Measurements from ENCODE around the gene BRD8. TPM values are rescaled to one million over a fixed set of nuclear protein-coding genes. Genes with fewer than 3 reads are reported as not detected.

BRD8 gene
- total RNA-seq, 1 experiment from 2014 or later: 80.8 TPM

DNA sequence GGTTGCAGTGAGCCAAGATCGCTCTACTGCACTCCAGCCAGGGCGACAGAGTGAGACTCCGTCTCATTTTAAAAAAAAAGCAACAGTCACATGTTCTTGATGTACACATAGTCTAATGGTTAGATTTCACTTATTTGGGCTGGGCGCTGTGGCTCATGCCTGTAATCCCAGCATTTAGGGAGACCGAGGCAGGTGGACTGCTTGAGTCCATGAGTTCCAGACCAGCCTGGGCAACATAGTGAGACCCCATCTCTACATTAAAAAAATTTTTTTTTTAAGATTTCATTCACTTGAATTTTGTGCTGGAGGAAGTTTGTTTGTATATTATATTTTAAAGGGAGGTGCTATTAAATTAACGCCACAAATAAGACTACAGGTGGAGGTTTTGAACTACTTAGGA lies 72.7 kb downstream of the BRD8 start:
- H3K9me3 ChIP-seq (ENCODE audit: control insufficient read depth in 1 of 2, insufficient read depth in 1 of 2, low read depth in 1 of 2, low read length in 2 of 2): no peaks in the 10 kb centered on the region
- no peaks in the 10 kb centered on the region for H3K27me3 ChIP-seq (ENCODE audit: insufficient read depth, low read length)
- H3K9ac ChIP-seq (ENCODE audit: low read length): no peak overlapping the region
- intact Hi-C loops (cut with micrococcal nuclease): no loop called here
- no peaks in the 10 kb centered on the region for H4K20me1 ChIP-seq (ENCODE audit: insufficient read depth)
- RAD21 ChIA-PET (ENCODE audit: low non-redundant PET in 1 of 2, low total read pairs in 2 of 2, uncharacterized antibody in 2 of 2, unreplicated experiment in 2 of 2): no interaction called here
- POLR2A ChIA-PET: no interaction called here
- CTCF ChIA-PET: no interaction called here
- H2AFZ ChIP-seq (ENCODE audit: low read depth, low read length, poor library complexity, severe bottlenecking): no peak overlapping the region
- H3K36me3 ChIP-seq (ENCODE audit: control insufficient read depth in 1 of 2, insufficient read depth in 2 of 2, low read length in 2 of 2): no peaks in the 10 kb centered on the region
- no peak for ATAC-seq
- no peak overlapping the region for H3K27ac ChIP-seq (ENCODE audit: low read depth, low read length)
- no peak overlapping the region for H3K4me3 ChIP-seq (replicated peaks in 1 of 2; ENCODE audit: low read depth in 1 of 2, low read length in 2 of 2)
- DNase-seq (ENCODE audit: low read depth, low spot score): no peak
- no peaks in the 10 kb centered on the region; a peak in 1 of 4 replicates for H3K4me1 ChIP-seq (ENCODE audit: control insufficient read depth in 1 of 2, insufficient read depth in 2 of 2, low read length in 2 of 2)
- H3K4me2 ChIP-seq (ENCODE audit: low read length): no peak overlapping the region
- TF ChIP-seq ZFX (IDR thresholded peaks at IDR 0.05) (no peak), EZH2 (IDR thresholded peaks at IDR 0.05) (no peak), SRF (IDR thresholded peaks at IDR 0.05; ENCODE audit: low read depth) (no peak), TCF7L2 (IDR thresholded peaks at IDR 0.05; ENCODE audit: borderline replicate concordance, extremely low read depth, insufficient read depth, insufficient read length) (no peak), ELF1 (IDR thresholded peaks at IDR 0.05; ENCODE audit: borderline replicate concordance, low read depth) (no peak), POLR2AphosphoS5 (IDR thresholded peaks at IDR 0.05; ENCODE audit: low read depth, low read length) (no peak), SIN3A (IDR thresholded peaks at IDR 0.05; ENCODE audit: low read depth) (no peak), CBX3 (IDR thresholded peaks at IDR 0.05; ENCODE audit: low read depth) (no peak), RAD21 (IDR thresholded peaks at IDR 0.05; ENCODE audit: low read depth) (no peak), SP1 (IDR thresholded peaks at IDR 0.05; ENCODE audit: low read depth) (no peak)
- TF ChIP-seq, protein P1, sequence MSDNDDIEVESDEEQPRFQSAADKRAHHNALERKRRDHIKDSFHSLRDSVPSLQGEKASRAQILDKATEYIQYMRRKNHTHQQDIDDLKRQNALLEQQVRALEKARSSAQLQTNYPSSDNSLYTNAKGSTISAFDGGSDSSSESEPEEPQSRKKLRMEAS (IDR thresholded peaks at IDR 0.05): no peak
- TF ChIP-seq, protein P2, sequence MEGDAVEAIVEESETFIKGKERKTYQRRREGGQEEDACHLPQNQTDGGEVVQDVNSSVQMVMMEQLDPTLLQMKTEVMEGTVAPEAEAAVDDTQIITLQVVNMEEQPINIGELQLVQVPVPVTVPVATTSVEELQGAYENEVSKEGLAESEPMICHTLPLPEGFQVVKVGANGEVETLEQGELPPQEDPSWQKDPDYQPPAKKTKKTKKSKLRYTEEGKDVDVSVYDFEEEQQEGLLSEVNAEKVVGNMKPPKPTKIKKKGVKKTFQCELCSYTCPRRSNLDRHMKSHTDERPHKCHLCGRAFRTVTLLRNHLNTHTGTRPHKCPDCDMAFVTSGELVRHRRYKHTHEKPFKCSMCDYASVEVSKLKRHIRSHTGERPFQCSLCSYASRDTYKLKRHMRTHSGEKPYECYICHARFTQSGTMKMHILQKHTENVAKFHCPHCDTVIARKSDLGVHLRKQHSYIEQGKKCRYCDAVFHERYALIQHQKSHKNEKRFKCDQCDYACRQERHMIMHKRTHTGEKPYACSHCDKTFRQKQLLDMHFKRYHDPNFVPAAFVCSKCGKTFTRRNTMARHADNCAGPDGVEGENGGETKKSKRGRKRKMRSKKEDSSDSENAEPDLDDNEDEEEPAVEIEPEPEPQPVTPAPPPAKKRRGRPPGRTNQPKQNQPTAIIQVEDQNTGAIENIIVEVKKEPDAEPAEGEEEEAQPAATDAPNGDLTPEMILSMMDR (IDR thresholded peaks at IDR 0.05 in 2 of 3, conservative IDR thresholded peaks at IDR 0.05 in 1 of 3; ENCODE audit: borderline replicate concordance in 1 of 3, insufficient read depth in 1 of 3, low read depth in 2 of 3, low read length in 2 of 3): no peak
- TF ChIP-seq, protein P3, sequence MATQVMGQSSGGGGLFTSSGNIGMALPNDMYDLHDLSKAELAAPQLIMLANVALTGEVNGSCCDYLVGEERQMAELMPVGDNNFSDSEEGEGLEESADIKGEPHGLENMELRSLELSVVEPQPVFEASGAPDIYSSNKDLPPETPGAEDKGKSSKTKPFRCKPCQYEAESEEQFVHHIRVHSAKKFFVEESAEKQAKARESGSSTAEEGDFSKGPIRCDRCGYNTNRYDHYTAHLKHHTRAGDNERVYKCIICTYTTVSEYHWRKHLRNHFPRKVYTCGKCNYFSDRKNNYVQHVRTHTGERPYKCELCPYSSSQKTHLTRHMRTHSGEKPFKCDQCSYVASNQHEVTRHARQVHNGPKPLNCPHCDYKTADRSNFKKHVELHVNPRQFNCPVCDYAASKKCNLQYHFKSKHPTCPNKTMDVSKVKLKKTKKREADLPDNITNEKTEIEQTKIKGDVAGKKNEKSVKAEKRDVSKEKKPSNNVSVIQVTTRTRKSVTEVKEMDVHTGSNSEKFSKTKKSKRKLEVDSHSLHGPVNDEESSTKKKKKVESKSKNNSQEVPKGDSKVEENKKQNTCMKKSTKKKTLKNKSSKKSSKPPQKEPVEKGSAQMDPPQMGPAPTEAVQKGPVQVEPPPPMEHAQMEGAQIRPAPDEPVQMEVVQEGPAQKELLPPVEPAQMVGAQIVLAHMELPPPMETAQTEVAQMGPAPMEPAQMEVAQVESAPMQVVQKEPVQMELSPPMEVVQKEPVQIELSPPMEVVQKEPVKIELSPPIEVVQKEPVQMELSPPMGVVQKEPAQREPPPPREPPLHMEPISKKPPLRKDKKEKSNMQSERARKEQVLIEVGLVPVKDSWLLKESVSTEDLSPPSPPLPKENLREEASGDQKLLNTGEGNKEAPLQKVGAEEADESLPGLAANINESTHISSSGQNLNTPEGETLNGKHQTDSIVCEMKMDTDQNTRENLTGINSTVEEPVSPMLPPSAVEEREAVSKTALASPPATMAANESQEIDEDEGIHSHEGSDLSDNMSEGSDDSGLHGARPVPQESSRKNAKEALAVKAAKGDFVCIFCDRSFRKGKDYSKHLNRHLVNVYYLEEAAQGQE (IDR thresholded peaks at IDR 0.05; ENCODE audit: low read depth): no peak
- TF ChIP-seq, protein P4, sequence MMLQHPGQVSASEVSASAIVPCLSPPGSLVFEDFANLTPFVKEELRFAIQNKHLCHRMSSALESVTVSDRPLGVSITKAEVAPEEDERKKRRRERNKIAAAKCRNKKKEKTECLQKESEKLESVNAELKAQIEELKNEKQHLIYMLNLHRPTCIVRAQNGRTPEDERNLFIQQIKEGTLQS (IDR thresholded peaks at IDR 0.05): no peak
- no peaks in the 10 kb centered on the region for H3K9me2 ChIP-seq (ENCODE audit: insufficient read depth)
- BruUV-seq (replicated peaks): no TSS peak
- no peaks in the 10 kb centered on the region for H3K79me2 ChIP-seq (ENCODE audit: insufficient read depth, low read length)
